LNCaP clone FGC (cell line): ENCODE data around the gene ATP11A.

Source experiments
- DNase-seq: peaks from one replicate; pipeline ENCODE4 v3.0.0-alpha.2; 2011; ENCODE audit warnings: low read depth
- H3K4me3 ChIP-seq: 2 replicates; pipeline ENCODE4 v1.5.1; 2011; ENCODE audit warnings: mild to moderate bottlenecking, low read depth, low read length, control low read depth
- TF ChIP-seq, protein P1 (sequence below): IDR thresholded peaks from 2 replicates; pipeline ENCODE4 v1.5.1; 2012; ENCODE audit warnings: mild to moderate bottlenecking; ENCODE audit not compliant: control insufficient read depth, insufficient read depth; ENCODE audit errors: extremely low read depth

The ATP11A gene

DNA sequence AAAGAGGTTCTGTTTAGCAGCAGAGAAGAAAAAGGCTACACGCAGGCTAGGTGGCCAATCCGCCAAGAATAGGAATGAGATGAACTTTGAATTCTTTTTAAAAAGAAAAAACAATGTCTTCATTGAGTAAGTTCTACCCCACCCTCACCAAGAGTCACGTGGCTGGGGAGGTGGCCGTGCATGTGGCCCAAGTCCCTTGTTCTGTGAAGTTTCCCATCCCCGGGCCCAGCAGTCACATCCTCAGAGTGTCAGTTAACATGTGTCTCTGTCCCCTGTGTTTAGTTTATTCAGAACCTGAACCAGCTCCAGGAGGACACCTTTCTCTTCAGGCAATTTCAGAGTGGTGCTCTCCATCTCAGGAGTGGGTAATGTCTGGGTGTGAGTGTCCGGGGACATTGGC lies 222.0 kb downstream of the ATP11A start:
- TF ChIP-seq, protein P1, sequence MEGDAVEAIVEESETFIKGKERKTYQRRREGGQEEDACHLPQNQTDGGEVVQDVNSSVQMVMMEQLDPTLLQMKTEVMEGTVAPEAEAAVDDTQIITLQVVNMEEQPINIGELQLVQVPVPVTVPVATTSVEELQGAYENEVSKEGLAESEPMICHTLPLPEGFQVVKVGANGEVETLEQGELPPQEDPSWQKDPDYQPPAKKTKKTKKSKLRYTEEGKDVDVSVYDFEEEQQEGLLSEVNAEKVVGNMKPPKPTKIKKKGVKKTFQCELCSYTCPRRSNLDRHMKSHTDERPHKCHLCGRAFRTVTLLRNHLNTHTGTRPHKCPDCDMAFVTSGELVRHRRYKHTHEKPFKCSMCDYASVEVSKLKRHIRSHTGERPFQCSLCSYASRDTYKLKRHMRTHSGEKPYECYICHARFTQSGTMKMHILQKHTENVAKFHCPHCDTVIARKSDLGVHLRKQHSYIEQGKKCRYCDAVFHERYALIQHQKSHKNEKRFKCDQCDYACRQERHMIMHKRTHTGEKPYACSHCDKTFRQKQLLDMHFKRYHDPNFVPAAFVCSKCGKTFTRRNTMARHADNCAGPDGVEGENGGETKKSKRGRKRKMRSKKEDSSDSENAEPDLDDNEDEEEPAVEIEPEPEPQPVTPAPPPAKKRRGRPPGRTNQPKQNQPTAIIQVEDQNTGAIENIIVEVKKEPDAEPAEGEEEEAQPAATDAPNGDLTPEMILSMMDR, result no peak
- no peak overlapping the region for H3K4me3 ChIP-seq
- DNase-seq, result no peak

DNA sequence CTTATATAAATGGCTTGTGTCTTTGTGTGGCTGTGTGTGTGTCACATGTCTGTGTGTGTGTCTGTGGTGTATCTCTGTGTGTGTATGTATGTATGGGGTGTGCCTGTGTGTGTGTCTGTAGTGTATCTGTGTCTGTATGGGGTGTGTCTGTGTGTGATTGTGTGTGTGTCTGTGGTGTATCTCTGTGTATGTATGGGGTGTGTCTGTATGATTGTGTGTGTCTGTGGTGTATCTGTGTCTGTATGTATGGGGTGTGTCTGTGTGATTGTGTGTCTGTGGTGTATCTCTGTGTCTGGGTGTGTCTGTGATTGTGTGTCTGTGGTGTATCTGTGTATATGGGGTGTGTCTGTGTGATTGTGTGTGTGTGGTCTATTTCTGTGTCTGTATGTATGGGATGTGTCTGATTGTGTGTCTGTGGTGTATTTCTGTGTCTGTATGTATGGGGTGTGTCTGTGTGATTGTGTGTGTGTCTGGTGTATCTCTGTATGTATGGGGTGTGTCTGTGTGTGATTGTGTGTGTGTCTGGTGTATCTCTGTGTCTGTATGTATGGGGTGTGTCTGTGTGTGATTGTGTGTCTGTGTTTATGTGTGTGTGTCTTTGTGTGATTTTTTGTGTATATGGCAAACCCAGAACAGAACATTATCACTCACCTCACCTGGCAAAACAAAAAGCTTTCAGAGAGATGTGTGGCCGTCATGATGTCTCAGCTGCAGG lies 223.0 kb downstream of the ATP11A start:
- H3K4me3 ChIP-seq, result no peak overlapping the region
- TF ChIP-seq, protein P1, result no peak
- no peak for DNase-seq

DNA sequence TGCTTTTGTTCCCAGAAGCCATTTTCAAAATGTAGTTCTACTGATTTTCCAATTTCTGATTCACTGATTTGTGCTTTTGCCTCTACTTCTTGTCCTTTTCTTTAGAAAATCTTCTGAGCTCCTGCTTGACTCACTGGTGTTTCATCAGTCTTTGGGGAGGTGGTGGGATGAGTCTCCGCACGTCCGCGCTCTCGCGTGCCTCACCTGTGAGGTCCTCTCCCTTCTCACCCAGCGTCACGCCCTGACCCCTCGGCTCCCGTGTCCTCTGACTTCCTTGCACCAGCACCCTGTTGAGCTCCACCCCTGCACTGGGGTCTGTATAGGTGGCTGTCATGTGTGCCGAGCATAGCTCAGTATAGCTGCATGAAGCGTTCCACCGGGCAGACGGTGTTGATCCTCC lies 226.5 kb downstream of the ATP11A start:
- H3K4me3 ChIP-seq, result no peak overlapping the region
- no peak for DNase-seq
- TF ChIP-seq, protein P1, result no peak

DNA sequence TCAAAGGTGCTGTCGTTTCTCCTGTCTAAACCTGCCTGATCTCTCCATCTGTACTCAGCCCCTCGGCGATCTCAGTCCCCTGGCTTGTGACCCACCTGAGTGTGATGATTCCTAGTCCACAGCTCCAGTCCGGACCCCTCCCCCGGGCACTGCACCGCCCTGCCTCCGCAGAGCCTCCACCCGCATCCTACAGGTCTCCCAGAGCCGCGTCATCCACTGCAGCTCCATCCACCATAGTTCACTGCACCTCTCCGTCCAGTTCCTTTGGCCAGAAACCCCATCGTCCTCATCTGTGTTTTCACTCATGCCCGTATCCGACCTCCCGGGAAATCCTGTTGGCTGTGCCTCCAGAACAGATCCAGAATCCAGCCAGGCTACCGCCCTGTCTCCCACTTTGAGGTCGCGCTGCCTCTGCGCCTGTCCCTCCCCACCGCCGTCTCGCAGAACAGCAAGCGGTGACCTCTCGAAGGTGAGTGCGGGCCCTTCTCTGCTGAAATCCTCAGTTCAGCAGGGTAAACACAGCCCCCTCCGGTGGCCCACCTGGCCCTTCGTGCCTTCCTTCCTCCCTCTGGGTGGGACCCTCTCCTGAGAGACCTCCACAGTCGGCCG lies 227.3 kb downstream of the ATP11A start:
- DNase-seq, result no peak
- no peak overlapping the region for H3K4me3 ChIP-seq
- TF ChIP-seq, protein P1, result no peak

DNA sequence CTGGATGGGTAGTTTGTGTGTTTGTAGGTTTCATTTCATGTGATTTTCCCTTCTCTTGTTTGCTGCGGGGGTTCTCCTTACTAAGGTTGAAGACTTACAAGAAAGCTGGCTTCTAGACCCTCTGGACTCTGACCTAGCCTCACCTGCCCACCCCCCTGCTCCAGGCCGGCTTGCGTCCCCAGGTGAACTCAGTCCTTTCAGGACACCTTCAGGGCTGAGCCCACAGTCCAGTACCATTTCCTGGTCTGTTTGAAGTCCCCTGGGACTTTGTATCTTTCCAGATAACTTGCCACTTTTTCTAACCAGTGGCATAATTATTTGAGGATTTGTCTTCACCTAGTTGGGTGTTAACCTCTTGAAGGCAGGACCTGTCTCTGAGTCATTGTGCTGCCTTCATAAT lies 227.9 kb downstream of the ATP11A start:
- H3K4me3 ChIP-seq, result no peak overlapping the region
- no peak for DNase-seq
- TF ChIP-seq, protein P1, result no peak

DNA sequence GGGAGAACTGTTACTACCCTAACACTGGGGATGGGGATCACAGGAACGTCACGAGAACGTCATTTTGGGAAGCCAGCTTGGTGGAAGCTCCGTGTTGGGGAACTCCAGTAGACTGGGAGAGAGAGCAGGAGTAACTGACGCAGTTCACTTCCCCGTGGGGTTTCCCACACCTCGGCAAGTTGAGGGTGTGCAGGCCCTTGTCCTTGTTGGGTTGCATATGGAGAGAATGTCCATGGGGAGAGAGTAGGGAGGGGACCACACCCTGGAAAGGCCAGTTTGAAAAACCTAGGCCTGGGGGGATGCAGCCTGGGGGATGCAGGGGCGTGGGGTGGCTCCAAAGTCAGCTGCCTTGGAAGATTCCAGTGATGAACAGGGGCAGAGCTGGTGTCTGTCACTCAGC lies 228.4 kb downstream of the ATP11A start:
- H3K4me3 ChIP-seq, result no peak overlapping the region
- TF ChIP-seq, protein P1, result no peak
- no peak for DNase-seq

DNA sequence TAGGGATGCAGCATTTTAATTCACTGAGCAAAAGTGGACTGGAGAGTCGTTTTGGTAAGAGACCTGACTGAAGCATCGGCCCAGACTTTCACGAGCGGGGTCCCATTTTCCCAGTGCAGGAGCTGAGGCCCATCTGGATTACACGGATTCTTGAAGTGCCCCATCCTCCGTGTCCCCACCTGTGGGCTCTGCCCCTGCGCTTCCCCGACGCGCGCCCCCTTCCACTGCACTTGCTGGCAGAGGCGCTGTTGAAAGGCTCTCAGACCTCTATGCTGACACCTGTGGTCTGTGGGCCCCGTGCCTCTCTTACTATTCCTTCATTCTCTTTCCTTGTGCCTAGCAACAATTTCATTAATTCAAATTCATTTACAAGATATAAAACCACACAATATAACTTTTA lies 228.9 kb downstream of the ATP11A start:
- H3K4me3 ChIP-seq, result no peak overlapping the region
- no peak for DNase-seq
- TF ChIP-seq, protein P1, result no peak
